HG03432 (cell line): ENCODE results near the gene TRIM24.
A peak's percentile ranks its signal among the peaks of the same experiment; 100 is the strongest.
"Not testable (repeated sequence)": the region's sequence is repeated elsewhere in the genome, so short reads cannot be mapped to it uniquely, and the experiment has no call there.

ENCODE experiments used
- ATAC-seq: cut with Tn5 transposase; IDR thresholded peaks from one replicate; pipeline ENCODE4 v1.9.1; 2021; ENCODE audit warnings: mild to moderate bottlenecking, moderate library complexity; ENCODE audit not compliant: unreplicated experiment

Gene TRIM24

DNA sequence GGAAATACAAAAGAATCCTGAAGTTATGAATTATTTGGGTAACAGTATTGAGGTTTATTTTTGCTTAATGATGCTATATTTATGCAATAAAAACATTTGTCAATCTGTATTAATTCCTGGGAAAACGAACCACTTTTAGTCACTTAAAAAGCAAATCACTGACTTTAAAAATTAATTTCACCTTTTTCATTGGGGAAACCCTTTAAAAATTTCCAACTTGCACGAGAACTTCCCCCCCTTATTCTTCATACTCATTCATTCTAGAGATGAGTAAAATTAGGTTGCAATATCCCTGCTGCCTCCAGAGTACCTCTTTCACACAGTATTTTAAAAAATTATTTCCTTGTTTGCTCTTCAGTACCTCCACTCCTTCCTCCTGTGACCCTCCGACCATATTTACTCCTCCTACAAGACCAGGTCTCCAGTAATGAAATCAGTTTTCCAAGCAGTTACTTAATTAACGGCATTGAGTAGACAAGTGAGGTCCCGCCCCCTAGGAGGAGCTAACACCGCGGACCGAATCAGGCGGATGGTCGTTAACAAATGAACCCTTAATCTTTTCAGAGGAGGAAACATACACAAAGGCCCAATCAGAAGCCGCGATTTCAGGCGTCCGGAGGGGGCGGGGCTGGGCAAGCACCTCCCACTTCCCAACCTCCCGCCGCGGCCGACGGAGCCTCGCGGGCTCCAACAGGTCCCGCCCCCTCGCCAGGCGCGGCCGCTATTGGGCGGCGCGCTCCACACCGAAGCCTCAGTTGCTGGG lies 465 bp upstream of the TRIM24 start:
- ATAC-seq = peak; percentile 80

DNA sequence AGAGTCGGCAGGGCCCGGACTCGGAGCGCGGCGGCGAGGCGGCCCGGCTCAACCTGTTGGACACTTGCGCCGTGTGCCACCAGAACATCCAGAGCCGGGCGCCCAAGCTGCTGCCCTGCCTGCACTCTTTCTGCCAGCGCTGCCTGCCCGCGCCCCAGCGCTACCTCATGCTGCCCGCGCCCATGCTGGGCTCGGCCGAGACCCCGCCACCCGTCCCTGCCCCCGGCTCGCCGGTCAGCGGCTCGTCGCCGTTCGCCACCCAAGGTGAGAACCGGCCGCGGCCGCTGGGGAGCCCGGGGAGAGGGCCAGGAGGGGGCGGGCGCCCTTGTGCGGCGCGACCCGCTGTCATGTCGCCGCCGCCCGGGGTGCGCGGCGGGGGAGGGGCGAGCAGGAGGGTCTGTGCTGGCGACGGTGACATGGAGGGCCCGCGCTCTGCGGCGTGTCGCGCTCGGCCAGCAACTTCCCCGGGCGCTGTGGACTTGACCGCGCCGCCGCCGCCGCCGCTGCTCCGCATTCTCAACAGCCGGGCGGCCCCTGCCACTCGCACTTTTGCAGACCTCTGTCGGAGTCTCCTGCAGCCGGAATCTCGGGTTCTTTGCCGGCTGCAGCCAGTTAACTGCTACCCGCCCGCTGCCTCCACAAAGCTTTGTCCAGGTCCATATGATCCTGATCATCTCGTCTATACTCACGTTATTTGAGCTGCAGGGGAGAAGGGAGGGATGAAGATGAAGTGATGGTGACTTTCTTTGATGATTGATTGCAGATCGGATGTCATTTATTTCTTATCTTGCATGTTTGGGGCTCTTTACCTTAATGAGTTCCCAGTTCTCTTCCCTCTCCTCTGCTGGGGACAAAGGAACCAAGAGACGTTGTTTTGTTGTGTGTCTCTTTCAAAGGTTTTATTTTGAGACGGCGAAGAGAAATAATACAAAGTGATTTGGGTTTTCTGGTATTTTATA lies 869 bp downstream of the TRIM24 start:
- ATAC-seq = peak; percentile 47

DNA sequence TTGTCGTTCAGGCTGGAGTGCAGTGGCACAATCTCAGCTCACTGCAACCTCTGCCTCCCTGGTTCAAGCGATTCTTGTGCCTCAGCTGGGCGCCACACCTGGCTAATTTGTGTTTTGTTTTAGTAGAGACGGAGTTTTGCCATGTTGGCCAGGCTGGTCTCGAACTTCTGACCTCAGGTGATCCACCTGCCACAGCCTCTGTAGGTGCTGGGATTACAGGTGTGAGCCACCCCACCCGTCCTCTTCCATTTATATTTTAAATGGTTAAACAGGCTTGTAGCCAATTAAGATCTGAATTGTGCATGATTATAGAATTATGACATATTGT lies 3.2 kb downstream of the TRIM24 start:
- not testable (repeated sequence) for ATAC-seq

DNA sequence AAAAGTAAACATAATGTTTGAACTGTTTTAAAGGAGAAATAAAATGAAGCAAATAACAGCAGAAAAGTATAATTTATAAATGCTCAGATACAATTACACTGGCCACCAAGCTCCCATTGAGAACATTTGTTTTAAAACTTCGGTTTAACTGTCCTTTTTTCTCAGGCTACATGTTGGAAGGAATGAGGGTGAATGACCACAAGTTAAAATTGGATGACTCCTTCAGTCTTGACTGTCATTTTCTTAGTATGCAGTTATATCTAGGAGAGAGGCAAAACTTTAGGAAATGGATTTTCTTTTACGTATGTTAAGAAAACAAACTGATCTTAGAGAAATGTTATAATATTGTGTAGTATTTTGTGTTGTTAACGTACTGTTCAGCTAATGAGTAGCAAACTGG lies 5.0 kb downstream of the TRIM24 start:
- no peak for ATAC-seq

DNA sequence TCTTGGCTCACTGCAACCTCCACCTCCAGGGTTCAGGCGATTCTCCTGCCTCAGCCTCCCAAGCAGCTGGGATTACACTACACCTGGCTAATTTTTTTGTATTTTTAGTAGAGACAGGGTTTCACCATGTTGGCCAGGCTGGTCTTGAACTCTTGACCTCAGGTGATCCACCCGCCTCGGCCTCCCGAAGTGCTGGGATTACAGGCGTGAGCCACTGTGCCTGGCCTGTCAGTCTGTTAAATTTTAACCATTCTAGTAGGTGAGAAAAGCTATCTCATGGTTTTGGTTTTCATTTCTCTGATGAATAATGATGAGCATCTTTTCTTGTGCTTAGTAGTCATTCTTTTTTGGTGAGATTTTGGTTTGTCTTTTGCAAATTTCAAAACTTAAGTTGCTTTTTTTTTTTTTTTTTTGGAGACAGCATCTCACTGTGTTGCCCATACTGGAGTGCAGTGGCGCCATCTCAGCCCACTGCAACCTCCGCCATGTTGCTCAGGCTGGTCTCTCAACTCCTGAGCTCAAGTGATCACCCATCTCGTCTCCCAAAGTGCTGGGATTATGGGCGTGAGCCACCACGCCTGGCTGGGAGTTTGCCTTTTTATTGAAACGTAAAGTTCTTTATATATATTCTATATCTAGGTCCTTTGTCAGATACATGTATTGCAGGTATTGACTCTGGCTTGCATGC lies 6.2 kb downstream of the TRIM24 start:
- ATAC-seq = peak; percentile 81

DNA sequence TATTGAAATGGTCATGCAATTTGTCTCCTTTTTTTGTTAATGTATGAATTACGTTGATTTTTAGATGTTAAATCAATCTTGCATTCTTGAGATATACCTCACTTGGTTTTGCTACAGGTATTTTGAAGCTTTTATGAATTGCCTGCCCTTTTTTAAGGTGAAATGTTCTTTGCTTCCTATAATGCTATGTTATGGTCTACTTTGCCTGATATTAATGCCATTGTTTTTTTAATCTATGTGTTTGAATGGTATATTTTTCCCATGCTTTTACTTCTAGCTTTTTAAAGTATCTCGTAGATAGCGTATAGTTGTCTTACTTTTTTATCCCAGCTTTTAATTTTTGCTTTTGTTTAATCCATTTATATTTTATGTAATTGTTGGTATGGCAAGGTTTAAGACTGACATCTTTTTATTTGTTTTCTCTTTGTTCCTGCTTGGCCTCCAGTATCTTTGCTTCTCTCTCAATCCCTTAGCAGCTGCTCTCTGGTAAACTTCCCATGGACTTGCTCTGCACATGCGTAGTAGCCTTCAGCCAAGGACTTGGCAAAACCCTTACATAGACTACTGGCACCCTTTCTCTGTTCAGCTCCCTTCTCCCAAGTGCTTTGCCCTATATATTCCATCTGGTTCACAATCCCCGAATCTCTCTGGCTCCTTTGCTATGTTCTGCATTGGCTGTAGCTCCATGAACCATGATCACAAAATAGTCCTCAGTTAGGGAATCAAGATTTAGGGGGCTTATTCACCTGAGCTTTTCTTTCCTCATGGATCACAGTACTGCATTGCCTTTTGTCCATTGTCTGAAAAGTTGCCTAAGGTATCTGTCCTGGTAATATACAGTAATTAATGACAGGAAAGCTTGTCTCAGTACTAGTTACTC lies 8.4 kb downstream of the TRIM24 start:
- ATAC-seq = no peak

DNA sequence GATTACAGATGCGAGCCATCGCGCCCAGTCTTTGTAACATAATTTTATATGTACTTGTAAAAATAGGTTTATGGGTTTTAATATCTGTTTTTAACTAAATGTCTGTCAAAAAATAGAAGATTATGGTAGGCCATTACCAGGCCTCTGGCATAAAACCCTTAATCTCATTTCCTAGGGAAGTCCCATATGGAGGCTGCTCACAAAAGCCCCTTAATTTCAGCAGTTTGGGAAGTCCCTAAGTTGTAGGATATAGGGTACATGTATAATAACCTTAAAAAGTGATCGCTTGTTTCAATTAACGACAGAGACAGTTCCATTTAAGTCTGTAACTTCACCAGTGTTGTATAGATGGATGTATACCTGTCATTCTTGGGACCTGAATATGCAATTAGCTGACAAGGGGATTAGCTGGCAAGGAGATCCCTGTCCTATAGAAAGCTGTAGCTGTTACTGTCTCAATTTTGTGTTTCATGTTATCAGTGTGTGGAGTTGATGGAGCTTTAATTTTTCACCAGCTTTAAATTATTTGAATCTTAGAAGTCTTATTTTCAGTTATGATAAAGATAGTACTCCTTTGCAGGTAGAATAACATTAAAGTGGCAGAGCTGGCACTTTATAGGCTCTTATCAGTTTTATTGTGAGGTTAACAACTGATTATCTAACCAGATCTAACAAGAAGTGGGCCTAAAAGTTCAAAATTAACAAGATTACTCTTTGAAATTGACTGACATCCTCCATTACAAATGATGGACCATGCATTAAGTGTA lies 10.5 kb downstream of the TRIM24 start:
- no peak for ATAC-seq

DNA sequence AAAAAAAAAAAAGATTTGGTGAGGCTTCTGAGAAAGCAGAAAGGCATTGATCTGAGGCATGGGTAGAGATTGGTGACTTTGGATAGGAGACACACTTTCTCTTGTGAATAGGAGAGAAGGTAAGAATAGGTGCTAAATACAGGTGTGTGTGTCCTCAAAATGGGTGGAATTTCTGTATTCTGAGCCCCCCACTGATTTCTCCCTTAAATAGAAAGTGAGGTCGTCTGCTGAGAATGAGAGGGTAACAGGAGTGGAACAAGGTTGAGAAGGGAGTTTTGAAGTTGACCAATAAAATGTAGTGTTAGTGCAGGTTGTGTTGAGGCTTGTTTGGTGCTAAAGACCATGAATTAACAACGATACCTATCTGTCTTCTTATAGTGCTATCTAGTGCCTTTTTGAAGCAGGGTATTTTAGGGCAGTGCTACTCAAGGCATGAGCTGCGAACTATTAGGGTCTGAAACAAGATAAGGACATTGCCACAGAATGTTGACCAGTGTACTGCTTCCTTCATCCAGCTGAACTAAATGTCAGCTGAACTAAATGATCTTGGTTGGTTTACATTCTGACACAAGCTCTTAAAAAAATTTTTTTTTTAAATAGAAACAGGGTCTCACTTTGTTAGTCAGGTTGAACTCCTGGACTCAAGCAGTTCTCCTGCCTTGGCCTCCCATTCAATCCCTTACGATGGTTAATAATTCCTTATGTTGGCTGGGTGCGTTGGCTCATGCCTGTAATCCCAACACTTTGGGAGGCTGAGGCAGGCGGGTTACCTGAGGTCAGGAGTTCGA lies 12.4 kb downstream of the TRIM24 start:
- ATAC-seq = no peak

DNA sequence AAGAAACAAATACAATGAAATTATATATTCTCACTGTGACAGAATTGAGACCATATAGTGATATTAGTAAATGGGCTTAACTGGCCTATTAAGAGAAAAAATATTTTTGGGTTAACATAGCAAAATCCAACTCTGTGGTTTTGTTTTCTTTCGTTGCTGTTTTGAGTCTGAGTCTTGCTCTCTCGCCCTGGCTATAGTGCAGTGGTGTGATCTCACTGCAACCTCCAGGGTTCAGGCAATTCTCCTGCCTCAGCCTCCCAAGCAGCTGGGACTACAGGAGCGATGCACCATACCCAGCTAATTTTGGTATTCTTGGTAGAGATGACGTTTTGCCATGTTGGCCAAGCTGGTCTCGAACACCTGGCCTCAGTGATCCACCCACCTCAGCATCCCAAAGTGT lies 15.3 kb downstream of the TRIM24 start:
- no peak for ATAC-seq

DNA sequence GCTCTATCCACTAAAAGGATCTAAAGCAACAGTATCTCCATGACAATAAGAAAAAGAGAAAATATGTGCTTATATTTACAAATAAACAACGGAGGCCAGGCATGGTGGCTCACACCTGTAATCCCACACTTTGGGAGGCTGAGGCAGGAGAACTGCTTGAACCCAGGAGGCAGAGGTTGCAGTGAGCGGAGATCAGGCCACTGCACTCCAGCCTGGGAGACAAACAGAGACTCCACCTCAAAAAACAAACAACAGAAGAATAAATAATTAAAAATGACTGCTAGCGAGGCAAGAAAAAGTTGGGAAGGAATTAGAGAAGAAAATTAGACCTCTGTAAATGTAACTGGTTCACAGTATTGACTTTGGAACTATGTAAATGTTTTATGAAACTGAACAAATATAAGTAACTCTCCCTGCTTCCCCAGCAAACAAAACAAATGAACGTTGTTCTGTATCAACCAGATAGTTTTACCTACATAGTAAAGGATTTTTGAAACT lies 17.1 kb downstream of the TRIM24 start:
- ATAC-seq = no peak

DNA sequence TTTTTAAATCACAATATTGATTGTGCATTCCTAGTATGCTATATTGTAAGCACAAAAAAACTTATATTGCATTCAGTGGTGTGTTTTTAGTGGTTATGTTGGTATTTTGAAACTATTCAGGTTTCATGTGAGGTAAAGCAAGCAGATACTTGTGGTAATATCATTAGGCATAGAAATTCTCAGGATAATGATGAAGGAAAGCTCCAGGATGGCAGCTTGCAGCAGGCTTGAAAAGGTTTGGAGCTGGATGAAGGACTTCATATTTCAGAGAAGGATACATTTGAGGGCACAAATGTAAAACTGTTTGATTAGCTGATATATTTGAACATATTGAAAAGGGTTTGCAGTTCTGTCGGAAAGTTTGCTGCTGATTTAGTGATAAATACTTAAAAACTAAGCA lies 17.5 kb downstream of the TRIM24 start:
- ATAC-seq = no peak

DNA sequence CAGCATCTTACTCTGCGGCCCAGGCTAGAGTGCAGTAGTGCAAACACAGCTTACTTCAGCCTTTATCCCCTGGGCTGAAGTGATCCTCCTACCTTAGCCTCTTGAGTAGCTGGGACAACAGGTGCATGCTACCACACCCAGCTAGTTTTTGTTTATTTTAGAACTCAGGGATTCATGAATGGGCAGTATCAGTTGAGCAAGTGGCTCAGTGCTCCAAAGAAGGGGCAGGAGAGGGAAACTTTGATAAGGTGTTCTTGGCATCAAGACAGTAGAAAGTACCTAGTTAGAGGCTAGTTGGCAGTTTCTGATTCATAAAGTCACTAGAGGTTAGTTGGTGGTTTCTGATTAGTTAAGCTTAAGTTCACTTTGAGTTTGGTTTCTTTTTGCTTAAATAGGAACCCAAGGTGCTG lies 18.4 kb downstream of the TRIM24 start:
- peak; percentile 78 for ATAC-seq

DNA sequence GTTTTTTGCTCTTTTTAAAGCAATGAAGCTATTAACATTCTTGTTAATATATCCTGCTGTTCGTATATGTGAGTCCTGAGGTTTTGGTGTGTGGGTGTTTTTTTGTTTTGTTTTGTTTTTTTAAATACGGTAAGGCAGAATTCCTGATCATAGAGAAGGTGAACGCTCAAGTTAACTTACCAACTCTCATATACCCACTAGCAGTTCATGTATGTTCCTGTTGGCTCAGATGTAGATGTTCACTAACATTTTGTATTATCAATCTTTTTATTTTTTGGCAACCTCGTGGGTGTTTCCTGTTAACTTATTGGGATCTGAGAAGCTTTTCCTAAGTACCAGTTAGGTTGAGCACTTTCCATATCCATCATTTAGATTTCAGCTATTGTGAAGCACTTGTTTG lies 20.5 kb downstream of the TRIM24 start:
- ATAC-seq = no peak

DNA sequence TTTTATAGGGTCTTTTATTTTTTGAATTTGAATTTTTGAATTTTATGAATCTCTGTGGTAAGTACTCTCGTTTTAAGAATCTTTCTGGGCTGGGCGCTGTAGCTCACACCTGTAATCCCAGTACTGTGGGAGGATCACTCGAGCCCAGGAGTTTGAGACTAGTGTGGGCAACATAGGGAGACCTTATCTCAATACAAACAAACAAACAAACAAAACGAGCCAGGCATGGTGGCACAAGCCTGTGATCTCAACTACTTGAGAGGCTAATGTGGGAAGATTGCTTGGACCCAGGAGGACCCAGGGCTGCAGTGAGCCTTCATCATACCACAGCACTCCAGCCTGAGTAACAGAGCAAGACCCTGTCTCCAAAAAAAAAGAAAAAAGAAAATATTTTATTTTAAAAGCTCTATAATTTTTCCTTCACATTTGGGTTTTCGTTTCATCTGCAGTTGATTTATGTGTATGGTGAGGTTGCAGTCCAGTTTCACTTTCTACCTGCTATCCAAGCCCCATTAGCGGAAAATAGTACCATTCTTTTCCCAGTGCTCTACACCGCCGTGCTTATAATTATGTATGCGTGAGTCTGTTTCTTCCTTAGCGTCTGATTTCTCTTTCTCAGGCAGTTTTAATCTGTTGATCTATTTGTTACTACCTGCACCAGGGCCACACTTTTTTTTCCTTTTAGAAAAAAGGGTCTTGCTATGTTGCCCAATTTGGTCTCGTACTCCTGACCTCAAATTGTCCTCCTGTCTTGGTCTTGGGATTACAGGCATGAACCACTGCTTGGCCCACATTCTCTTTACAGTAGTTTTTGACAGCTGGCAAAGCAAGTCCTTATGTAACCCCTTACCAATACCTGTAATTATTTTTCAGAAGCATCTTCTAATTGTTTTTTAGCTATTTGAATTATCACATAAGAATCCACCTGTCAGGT lies 21.7 kb downstream of the TRIM24 start:
- no peak for ATAC-seq

DNA sequence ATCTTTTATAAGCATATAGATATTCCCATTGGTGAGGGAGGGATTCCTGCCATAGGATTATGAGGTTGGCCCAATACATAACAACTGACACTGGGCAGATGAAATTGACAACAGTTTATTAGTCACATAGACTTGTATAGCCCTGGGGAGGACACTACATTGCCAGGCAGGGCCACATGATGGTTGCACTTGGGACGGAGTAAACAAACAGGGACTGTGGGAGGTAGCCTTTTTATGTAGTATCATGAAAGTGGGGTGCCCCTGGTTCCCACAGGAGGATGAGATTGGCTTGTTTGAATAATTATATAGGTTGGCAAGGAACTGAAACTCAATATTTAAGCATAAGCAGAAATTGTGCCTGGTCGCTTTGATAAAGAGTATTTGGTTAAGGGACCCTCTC lies 23.5 kb downstream of the TRIM24 start:
- no peak for ATAC-seq

DNA sequence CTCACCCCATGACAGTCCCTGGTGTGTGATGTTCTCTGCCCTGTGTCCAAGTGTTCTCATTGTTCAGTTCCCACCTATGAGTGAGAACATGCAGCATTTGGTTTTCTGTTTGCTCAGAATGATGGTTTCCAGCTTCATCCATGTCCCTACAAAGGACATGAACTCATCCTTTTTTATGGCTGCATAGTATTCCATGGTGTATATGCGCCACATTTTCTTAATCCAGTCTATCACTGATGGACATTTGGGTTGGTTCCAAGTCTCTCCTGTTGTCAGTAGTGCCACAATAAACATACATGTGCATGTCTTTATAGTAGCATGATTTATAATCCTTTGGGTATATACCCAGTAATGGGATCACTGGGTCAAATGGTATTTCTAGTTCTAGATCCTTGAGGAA lies 25.4 kb downstream of the TRIM24 start:
- ATAC-seq = not testable (repeated sequence)

DNA sequence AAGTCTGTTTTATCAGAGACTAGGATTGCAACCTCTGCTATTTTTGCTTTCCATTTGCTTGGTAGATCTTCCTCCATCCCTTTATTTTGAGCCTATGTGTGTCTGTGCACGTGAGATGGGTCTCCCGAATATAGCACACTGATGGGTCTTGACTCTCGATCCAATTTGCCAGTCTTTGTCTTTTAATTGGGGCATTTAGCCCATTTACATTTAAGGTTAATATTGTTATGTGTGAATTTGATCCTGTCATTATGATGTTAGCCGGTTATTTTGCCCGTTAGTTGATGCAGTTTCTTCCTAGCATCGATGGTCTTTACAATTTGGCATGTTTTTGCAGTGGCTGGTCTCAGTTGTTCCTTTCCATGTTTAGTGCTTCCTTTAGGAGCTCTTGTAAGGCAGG lies 29.1 kb downstream of the TRIM24 start:
- ATAC-seq = not testable (repeated sequence)
